ENCODE measurements around the gene CYP4F12. TPM values are rescaled to one million over a fixed set of nuclear protein-coding genes. Genes with fewer than 3 reads are reported as not detected.
A peak's percentile ranks its signal among the peaks of the same experiment; 100 is the strongest.

CYP4F12 gene, protein sequence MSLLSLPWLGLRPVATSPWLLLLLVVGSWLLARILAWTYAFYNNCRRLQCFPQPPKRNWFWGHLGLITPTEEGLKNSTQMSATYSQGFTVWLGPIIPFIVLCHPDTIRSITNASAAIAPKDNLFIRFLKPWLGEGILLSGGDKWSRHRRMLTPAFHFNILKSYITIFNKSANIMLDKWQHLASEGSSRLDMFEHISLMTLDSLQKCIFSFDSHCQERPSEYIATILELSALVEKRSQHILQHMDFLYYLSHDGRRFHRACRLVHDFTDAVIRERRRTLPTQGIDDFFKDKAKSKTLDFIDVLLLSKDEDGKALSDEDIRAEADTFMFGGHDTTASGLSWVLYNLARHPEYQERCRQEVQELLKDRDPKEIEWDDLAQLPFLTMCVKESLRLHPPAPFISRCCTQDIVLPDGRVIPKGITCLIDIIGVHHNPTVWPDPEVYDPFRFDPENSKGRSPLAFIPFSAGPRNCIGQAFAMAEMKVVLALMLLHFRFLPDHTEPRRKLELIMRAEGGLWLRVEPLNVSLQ
- polyA plus RNA-seq (2012; ENCODE audit: missing spikeins), result not detected

DNA sequence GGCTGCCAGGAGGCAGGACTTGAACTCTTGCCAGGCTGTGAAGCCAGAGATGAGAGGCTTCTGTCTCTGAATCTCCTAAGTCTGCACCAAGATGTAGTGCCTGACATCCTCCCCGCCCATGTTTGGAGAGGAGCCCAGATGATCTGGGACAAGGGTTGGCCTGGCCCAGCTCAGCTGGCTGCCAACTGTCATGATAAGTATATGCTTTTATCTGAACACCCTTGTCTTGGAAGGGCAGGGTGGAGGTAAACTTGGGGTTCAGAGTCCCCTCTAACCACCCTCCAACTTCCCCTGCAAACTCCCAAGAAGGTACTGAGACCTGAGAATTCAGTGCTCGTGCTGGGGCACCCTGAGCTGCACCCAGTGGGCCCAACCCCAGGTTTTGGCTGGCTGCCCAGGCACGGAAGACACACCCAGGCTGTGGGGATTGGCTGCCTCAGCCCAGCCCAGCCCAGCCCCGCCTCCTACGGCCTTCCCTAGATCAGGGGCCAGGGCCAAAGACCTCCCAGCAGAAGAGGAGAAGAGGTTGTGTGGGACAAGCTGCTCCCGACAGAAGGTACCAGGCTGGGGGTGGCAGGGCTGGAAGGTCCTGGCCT, at the start of gene CYP4F12:
Gene CYP4F12 (plus strand): TSS at position 508 of the 596 bp plus-strand sequence. CDS start 443 bp downstream, outside the sequence.
- TF ChIP-seq POLR2A (IDR thresholded peaks at IDR 0.05; ENCODE audit: low read depth, low read length) (no peak), TAF1 (IDR thresholded peaks at IDR 0.05; ENCODE audit: borderline replicate concordance, low read depth, low read length) (no peak), POLR2AphosphoS5 (IDR thresholded peaks at IDR 0.05; ENCODE audit: low read depth, low read length) (no peak)
- FAIRE-seq, result no peak
- DNase-seq (ENCODE audit: insufficient read length), result no peak

DNA sequence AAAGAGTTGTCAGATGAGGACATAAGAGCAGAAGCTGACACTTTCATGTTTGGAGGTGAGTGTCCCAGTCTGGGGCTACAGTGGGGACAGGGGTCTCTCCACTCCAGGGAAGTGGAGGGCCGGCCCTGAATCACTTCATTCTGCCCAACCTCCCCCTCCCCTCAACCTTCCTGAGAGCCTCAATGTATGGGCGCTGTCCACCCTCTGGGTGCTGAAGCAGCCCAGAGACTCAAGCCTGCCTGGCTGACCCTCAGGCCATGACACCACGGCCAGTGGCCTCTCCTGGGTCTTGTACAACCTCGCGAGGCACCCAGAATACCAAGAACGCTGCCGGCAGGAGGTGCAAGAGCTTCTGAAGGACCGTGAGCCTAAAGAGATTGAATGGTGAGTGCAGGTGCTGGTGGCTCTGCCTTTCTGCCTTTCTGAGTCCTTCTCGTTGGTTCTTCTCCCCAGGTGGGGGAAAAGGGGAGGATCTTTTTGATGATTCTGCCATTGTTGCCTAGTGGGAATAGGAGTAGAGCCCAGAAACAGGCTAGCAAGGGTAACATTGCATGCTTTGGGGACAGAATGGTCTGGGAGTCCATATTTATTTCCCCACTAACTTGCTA, 49.1 kb upstream of the CYP4F12 start:
- no peak for DNase-seq (ENCODE audit: insufficient read length)
- no peak for FAIRE-seq
- TF ChIP-seq POLR2AphosphoS5 (IDR thresholded peaks at IDR 0.05; ENCODE audit: low read depth, low read length), result no peak
- no peak for TF ChIP-seq POLR2A (IDR thresholded peaks at IDR 0.05; ENCODE audit: low read depth, low read length)

DNA sequence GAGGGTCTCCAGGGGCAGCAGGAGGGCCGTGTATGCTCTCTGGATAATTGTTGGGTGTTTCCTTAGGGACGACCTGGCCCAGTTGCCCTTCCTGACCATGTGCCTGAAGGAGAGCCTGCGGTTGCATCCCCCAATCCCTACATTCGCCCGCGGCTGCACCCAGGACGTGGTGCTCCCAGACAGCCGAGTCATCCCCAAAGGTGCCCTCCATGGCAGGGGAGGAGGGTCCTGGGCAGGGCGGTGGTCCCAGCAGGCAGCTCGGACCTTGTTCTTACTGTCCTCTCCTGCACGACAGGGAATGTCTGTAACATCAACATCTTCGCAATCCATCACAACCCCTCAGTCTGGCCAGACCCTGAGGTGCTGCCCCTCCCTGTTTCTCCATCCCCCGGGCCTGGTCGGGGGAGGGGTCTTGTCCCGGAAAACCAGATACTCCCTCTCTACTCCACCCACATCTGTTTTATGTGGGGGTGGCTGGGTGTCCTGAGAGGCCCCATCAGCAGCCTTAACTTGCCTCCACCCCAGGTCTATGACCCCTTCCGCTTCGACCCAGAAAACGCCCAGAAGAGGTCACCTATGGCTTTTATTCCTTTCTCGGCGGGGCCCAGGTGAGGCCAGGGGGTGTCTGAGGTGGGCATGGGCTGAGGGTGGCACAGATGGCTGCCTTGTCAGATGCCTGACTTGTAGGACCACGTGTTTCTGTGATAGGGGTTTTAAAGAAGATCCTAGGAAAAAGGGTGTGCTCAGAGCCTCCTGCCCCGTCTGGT, 44.5 kb upstream of the CYP4F12 start:
- DNase-seq (ENCODE audit: insufficient read length) (no peak), FAIRE-seq (no peak)
- TF ChIP-seq POLR2AphosphoS5 (IDR thresholded peaks at IDR 0.05; ENCODE audit: low read depth, low read length) (no peak), POLR2A (IDR thresholded peaks at IDR 0.05; ENCODE audit: low read depth, low read length) (no peak), TAF1 (IDR thresholded peaks at IDR 0.05; ENCODE audit: borderline replicate concordance, low read depth, low read length) (no peak)

DNA sequence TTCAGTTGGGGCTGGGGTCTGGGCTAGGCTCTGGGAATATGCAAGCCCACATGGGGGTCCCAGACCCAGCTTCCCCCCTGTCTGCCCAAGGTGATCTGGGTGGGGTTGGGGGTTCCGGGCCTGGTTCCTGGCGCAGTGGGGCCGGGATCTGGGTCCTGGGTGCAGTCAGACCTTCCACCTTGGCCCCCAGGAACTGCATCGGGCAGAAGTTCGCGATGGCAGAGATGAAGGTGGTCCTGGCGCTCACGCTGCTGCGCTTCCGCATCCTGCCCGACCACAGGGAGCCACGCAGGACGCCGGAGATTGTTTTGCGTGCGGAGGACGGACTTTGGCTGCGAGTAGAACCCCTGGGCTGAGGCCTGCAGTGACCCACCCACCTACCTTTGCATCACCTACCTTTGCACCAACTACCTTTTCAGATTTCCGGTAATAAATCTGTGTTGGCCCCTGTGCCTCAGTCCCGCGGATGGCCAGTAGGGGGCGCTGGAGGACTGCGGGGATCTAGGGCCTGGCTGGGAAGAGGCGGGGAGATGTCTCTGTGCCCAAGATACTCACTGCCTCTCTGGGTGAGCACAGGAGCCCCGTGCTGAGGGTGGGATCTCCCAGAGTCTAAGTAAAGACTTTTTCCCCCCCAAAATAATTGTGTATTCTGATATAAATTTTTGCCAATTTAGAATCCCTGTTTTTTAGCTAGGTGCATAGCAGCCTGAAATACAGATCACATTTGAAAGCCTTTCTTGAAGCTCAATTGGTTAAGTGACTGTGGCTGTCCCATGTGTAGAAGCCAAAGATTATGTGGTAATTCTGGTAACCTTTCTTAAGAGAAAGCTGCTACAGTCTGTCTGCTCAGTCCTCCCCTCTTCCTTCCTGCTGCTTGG, 43.6 kb upstream of the CYP4F12 start:
- peak; percentile 62 for DNase-seq (ENCODE audit: insufficient read length)
- peak; percentile 17 for FAIRE-seq
- no peak for TF ChIP-seq TAF1 (IDR thresholded peaks at IDR 0.05; ENCODE audit: borderline replicate concordance, low read depth, low read length)

DNA sequence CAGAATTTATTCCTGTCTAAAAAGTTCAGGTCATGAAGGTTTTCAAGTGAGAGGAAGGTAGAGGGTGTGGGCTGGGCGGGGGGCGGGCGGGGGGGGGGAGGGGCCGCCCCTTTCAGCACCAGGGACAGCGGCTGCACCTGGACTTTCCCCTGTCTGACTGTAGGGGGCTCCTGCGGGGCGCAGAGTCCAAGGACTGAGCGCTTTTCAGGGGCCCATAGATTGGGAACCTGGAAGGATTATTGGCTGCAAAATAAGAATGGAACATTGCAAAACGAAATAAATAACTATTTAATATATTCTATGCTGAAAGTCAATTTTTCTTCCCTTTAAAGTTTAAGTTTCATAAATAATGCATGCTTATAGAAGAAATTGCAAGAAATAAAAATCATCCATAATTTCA, 41.1 kb upstream of the CYP4F12 start:
- DNase-seq (ENCODE audit: insufficient read length) (no peak), FAIRE-seq (no peak)
- TF ChIP-seq POLR2A (IDR thresholded peaks at IDR 0.05; ENCODE audit: low read depth, low read length) (no peak), TAF1 (IDR thresholded peaks at IDR 0.05; ENCODE audit: borderline replicate concordance, low read depth, low read length) (no peak), POLR2AphosphoS5 (IDR thresholded peaks at IDR 0.05; ENCODE audit: low read depth, low read length) (no peak)

DNA sequence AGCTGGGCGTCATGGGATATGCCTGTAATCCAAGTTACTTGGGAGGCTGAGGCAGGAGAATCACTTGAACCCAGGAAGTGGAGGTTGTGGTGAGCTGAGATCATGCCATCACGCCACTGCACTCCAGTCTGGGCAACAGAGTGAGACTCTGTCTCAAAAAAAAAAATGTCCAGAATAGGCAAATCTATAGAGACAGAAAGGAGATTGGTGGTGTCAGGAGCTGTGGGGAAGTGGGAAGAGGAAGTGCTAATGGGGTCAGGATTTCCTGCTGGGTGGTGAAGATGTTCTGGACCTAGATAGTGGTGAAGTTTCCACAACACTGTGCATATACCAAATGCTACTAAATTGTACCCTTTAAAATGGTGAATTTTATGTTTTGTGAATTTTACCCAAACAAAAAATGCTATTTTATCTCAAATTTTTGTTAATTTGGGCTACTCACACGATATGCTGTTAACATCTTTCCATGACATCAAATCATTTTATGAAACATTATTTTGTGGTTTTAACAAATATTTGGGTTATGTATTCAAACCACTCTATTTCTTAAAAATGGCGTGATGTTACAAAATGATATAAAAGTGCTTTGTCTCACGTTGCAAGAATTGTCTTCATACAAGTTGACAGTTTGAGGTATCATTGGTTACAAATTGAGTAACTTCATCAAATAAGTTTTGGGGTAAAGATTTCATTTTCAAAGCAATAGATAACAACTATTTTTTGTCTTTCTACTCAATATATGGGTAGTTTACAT, 39.6 kb upstream of the CYP4F12 start:
- DNase-seq (ENCODE audit: insufficient read length) (no peak), FAIRE-seq (no peak)
- TF ChIP-seq POLR2A (IDR thresholded peaks at IDR 0.05; ENCODE audit: low read depth, low read length) (no peak), TAF1 (IDR thresholded peaks at IDR 0.05; ENCODE audit: borderline replicate concordance, low read depth, low read length) (no peak), POLR2AphosphoS5 (IDR thresholded peaks at IDR 0.05; ENCODE audit: low read depth, low read length) (no peak)

DNA sequence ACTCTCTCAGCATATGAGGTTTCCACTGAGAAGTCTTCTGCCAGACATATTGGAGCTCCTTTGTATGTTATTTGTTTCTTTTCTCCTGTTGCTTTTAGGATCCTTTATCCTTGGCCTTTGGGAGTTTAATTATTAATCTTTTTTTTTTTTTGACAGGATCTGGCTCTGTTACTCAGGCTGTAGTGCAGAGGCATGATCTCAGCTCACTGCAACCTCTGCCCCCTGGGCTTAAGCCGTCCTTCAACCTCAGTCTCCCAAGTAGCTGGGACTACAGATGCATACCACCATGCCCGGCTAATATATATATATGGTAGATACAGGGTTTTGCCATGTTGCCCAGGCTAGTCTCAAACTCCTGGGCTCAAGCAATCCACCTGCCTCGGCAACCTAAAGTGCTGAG, 38.8 kb upstream of the CYP4F12 start:
- FAIRE-seq (no peak), DNase-seq (ENCODE audit: insufficient read length) (no peak)
- TF ChIP-seq POLR2AphosphoS5 (IDR thresholded peaks at IDR 0.05; ENCODE audit: low read depth, low read length), result no peak

DNA sequence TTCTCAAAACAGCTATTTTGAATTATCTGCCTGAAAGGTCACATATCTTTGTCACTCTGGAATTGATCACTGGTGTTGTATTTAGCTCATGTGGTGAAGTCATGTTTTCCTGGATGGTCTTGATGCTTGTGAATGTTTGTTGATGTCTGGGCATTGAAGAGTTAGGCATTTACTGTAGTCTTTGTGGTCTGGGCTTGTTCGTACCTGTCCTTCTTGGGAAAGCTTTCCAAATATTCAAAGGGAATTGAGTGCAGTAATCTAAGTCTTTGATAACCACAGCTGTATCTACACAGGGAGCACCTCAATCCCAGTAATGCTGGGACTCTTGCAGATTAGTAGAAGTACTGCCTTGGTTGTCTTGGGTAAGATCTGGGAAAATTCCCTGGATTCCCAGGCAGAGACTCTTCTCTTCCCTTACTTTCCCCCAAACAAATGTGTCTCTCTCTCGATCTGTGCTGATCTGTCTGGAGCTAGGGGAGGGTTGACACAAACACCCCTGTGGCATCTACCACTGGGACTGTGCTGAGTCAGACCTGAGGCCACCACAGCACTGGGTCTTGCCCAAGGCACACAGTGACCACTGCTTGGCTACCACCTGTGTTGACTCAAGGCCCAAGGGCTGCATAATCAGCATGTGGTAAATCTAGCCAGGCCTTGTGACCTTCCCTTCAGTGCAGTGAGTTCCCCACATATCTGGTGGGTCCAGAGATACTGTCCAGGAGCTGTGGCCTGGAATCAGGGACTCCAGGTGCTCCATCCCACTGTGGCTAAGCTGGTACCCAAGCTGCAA, 37.7 kb upstream of the CYP4F12 start:
- FAIRE-seq (no peak), DNase-seq (ENCODE audit: insufficient read length) (no peak)
- TF ChIP-seq POLR2AphosphoS5 (IDR thresholded peaks at IDR 0.05; ENCODE audit: low read depth, low read length) (no peak), POLR2A (IDR thresholded peaks at IDR 0.05; ENCODE audit: low read depth, low read length) (no peak), TAF1 (IDR thresholded peaks at IDR 0.05; ENCODE audit: borderline replicate concordance, low read depth, low read length) (no peak)

DNA sequence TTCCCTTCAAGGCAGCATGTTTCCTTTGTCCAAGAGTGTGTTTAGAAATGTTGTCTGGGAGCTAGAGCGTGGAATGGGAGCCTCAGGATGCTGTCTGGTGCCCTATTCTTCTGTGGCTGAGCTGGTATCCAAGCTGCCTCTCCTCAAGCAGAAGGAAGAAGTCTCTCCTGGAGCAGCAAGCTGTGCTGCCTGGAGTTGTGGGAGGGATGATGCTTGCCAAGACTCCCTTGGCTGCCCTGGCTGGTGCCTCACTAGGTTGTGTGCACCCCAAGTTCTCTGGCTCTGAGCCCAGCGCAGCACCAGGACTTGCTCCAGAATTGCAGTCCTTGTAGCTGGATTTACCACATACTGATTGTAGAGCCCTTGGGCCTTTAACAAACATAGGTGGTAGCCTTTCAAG, 36.9 kb upstream of the CYP4F12 start:
- TF ChIP-seq POLR2AphosphoS5 (IDR thresholded peaks at IDR 0.05; ENCODE audit: low read depth, low read length), result no peak
- TF ChIP-seq POLR2A (IDR thresholded peaks at IDR 0.05; ENCODE audit: low read depth, low read length), result no peak
- TF ChIP-seq TAF1 (IDR thresholded peaks at IDR 0.05; ENCODE audit: borderline replicate concordance, low read depth, low read length), result no peak
- FAIRE-seq, result no peak

More for the DNA sequence above, 36.9 kb upstream of the CYP4F12 start:
- DNase-seq (ENCODE audit: insufficient read length), result no peak

Measured in GM12892 (cell line).